NT2/D1 (cell line): Measurements from ENCODE around the gene ITPK1.

Source experiments
- DNase-seq: peaks from one replicate; pipeline ENCODE4 v3.0.0-alpha.2; 2011; ENCODE audit warnings: low read depth, low spot score
- H3K27me3 ChIP-seq: 2 replicates; pipeline ENCODE4 v1.6.0; 2011; ENCODE audit warnings: mild to moderate bottlenecking; ENCODE audit not compliant: insufficient read length, insufficient read depth
- H3K36me3 ChIP-seq: 2 replicates; pipeline ENCODE4 v1.6.1; 2011; ENCODE audit warnings: mild to moderate bottlenecking, low read length, mixed read lengths; ENCODE audit not compliant: insufficient read depth, insufficient read length
- H3K4me1 ChIP-seq: 2 replicates; pipeline ENCODE4 v1.5.1; 2011; ENCODE audit not compliant: insufficient read depth, insufficient read length
- H3K4me3 ChIP-seq: 2 replicates; pipeline ENCODE4 v1.5.1; 2011; ENCODE audit warnings: low read depth; ENCODE audit not compliant: insufficient read length
- H3K9ac ChIP-seq: 2 replicates; pipeline ENCODE4 v1.6.0; 2011; ENCODE audit warnings: low read depth; ENCODE audit not compliant: insufficient read length
- H3K9me3 ChIP-seq: 2 replicates; pipeline ENCODE4 v1.5.1; 2011; ENCODE audit warnings: mild to moderate bottlenecking, low read length; ENCODE audit not compliant: insufficient read depth
- SUZ12 ChIP-seq: IDR thresholded peaks from 2 replicates; pipeline ENCODE4 v1.6.1; 2011; ENCODE audit not compliant: insufficient read length, insufficient read depth; ENCODE audit errors: extremely low read depth
- YY1 ChIP-seq: IDR thresholded peaks from 2 replicates; pipeline ENCODE4 v1.6.1; 2011; ENCODE audit not compliant: insufficient read length, insufficient read depth
- ZNF274 ChIP-seq: IDR thresholded peaks from 2 replicates; pipeline ENCODE4 v1.6.1; 2011; ENCODE audit warnings: mild to moderate bottlenecking, low read depth, low read length

ITPK1 gene

DNA sequence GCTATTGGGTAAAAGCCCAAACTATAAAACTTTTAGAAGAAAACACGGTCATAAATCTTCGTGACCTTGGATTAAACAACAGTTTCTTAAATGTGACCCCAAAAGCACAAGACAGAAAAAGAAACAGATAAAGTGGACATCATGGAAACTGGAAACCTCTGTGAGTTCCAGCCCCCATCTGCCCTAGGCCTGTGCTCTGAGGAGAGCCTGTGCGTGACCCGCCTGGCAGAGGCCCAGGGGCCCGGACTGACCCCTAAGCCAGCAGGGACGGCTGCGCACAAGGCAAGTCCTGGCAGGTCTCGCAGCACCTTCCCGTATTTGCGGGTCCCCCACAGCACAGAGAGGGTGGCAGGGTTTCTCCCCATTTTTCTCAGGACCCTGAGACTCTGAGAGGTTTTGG, 116.8 kb downstream of the ITPK1 start:
- TF ChIP-seq ZNF274, result no peak
- no peak for TF ChIP-seq SUZ12
- no peak for TF ChIP-seq YY1
- H3K4me3 ChIP-seq, result no peak overlapping the region
- peaks cover 3% of the 10 kb centered on the region for H3K4me1 ChIP-seq
- H3K36me3 ChIP-seq, result no peaks in the 10 kb centered on the region
- H3K9me3 ChIP-seq, result no peaks in the 10 kb centered on the region; the same call in 1 of the 2 replicates
- no peak for DNase-seq
- H3K9ac ChIP-seq, result no peak overlapping the region
- no peaks in the 10 kb centered on the region for H3K27me3 ChIP-seq

DNA sequence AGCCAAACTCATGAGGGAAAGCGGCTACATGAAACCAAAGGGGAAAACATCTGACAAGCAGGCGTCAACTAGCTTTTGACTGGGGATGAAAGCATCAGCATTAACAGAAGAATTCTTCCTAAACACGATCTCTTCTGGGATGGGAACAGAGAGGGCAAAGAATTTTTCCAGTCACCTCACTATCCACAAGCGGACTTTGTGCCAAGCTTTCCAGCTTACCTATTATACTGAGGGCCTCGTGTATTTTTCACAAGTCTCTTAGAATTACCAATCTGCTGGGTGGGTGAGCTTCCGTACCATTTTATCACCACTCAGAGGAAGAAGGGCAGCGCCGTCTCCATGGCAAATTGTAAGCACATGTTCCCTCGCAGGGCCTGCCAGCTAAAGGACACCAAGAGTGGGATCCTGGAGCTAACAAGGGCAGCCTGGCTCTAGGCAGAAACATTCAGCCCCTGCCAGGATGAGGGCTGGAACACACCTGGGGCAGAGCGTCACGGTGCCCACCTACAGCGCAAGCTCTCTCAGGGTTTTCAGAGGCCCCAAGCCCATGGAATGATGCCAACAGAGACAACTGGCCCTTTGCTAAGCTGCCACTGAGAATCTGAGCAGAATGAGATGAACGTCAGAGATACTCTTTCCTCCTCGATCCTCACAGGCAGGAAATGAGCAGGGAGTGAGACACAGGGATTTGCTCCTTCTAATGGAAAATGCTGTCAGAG, 118.2 kb downstream of the ITPK1 start:
- H3K36me3 ChIP-seq, result peaks cover 7% of the 10 kb centered on the region
- no peak for TF ChIP-seq SUZ12
- TF ChIP-seq YY1, result no peak
- TF ChIP-seq ZNF274, result no peak
- DNase-seq, result no peak

DNA sequence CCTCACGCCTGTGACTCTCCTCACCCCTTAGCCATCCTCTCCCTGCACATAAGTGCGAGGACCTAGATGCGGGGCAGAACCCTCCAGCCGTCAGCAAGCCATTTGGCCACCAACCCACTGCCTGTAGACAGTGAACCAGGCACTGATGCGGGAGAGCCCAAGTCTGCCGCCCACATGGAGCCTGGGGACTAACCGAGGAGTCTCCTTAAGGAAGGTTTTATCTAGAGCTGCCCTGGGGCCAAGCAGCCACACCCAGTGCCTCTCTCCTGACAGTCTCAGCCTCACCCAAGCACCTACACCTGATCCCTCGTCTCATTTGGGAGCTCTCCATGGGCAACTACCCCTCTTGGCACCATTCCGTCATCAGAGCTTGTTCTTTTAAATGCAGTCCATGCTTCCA, 120.1 kb downstream of the ITPK1 start:
- Histone ChIP-seq H3K4me1 (peaks cover 6% of the 10 kb centered on the region), H3K4me3 (no peak overlapping the region), H3K27me3 (no peaks in the 10 kb centered on the region), H3K9me3 (no peaks in the 10 kb centered on the region), H3K9ac (no peak overlapping the region), H3K36me3 (peaks cover 9% of the 10 kb centered on the region)
- TF ChIP-seq ZNF274 (no peak), YY1 (no peak), SUZ12 (no peak)
- DNase-seq, result no peak

More for the DNA sequence above, 118.2 kb downstream of the ITPK1 start:
- Histone ChIP-seq H3K4me1 (peaks cover 3% of the 10 kb centered on the region), H3K9ac (no peak overlapping the region), H3K4me3 (no peak overlapping the region), H3K27me3 (no peaks in the 10 kb centered on the region), H3K9me3 (no peaks in the 10 kb centered on the region)

DNA sequence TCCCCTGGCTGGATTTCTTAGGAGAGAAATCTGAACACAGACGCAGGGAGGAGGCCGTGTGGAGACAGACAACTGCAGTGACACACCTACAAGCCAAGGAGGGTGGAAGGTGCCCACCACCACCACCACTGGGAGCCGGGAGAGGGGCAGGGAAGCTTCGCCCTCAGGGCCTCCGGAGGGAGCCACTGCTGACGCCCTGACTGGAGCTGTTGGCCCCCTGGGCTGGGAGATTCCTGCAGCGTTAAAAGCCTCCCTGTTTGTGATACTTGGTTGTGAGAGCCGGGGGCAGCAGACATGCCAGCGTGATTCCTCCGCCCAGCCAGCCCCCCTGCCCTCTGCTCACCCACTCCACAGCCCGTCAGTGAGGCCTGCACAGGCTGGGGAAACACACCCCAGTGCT, 120.8 kb downstream of the ITPK1 start:
- TF ChIP-seq YY1, result no peak
- no peak for TF ChIP-seq ZNF274
- no peak for TF ChIP-seq SUZ12
- H3K4me1 ChIP-seq, result peaks cover 6% of the 10 kb centered on the region
- peaks cover 9% of the 10 kb centered on the region for H3K36me3 ChIP-seq
- no peak overlapping the region for H3K4me3 ChIP-seq
- no peaks in the 10 kb centered on the region for H3K27me3 ChIP-seq
- H3K9ac ChIP-seq, result no peak overlapping the region
- DNase-seq, result no peak
- no peaks in the 10 kb centered on the region for H3K9me3 ChIP-seq

GRCh38 chr14:92994131-92994676, 121.5 kb downstream of the ITPK1 start:
- TF ChIP-seq ZNF274, result no peak
- Histone ChIP-seq H3K9ac (no peak overlapping the region), H3K9me3 (no peaks in the 10 kb centered on the region), H3K4me1 (peaks cover 6% of the 10 kb centered on the region), H3K27me3 (no peaks in the 10 kb centered on the region), H3K36me3 (peaks cover 9% of the 10 kb centered on the region), H3K4me3 (no peak overlapping the region)
- DNase-seq, result no peak

DNA sequence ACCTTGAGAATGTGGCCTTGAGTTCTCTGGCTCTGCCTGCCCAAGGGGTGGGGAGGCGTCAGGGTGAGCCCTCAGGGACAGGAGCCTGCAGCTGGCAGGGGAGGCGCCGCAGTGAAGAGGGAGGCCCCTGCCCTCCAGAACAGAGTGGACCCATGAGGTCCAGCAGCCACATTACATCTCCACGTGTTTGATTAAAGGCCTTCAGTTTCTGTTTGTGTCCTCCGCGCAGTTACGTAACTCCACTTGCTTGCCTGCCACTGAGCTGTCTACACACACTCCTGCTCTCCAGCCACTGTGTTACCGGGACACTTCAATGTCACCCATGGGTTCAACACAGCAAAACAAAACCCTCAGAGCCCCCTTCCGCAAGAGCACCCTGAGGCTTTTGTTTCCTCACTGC, 122.4 kb downstream of the ITPK1 start:
- Histone ChIP-seq H3K27me3 (no peaks in the 10 kb centered on the region), H3K9me3 (no peaks in the 10 kb centered on the region), H3K4me1 (peaks cover 6% of the 10 kb centered on the region), H3K4me3 (no peak overlapping the region), H3K36me3 (peaks cover 9% of the 10 kb centered on the region), H3K9ac (no peak overlapping the region)
- DNase-seq, result no peak
- TF ChIP-seq YY1 (no peak), ZNF274 (no peak), SUZ12 (no peak)

- Histone ChIP-seq H3K36me3 (peaks cover 9% of the 10 kb centered on the region), H3K27me3 (no peaks in the 10 kb centered on the region), H3K9me3 (no peaks in the 10 kb centered on the region), H3K9ac (no peak overlapping the region), H3K4me1 (peaks cover 6% of the 10 kb centered on the region), H3K4me3 (no peak overlapping the region)
- no peak for DNase-seq
- no peak for TF ChIP-seq SUZ12
- TF ChIP-seq YY1, result no peak
- no peak for TF ChIP-seq ZNF274
These were observed 124.2 kb downstream of the ITPK1 start for GRCh38 chr14:92991536-92991935.
